22Rv1 (cell line): ENCODE measurements around the gene PHOX2A.

Experiments used
- CTCF ChIP-seq: fragments of 450-650 bp; IDR thresholded peaks from 2 replicates; pipeline ENCODE4 v1.5.1; 2017; ENCODE audit warnings: mild to moderate bottlenecking
- ZFX ChIP-seq: fragments of 450-650 bp; IDR thresholded peaks from 2 replicates; pipeline ENCODE4 v1.6.1; 2017; ENCODE audit warnings: antibody characterized with exemption, borderline replicate concordance

- TF ChIP-seq CTCF, result no peak
- TF ChIP-seq ZFX, result no peak
Measured at GRCh38 chr11:72239849-72240460, 4.0 kb downstream of the PHOX2A start.
